Endodermal cell (in vitro differentiated cells): Measurements from ENCODE around the gene TFEC. TPM values are rescaled to one million over a fixed set of nuclear protein-coding genes. Genes with fewer than 3 reads are reported as not detected.

Source experiments
- DNase-seq: peaks from one replicate; pipeline ENCODE4 v3.0.0-alpha.2; 2017
- H3K27ac ChIP-seq: 2 replicates; pipeline ENCODE4 v1.5.1; 2013; ENCODE audit warnings: mild to moderate bottlenecking, low read depth, low read length, moderate library complexity
- H3K27me3 ChIP-seq: 2 replicates; pipeline ENCODE4 v1.6.1; 2013; ENCODE audit warnings: mild to moderate bottlenecking, low read length, moderate library complexity; ENCODE audit not compliant: insufficient read depth, control insufficient read depth, poor library complexity, severe bottlenecking
- H3K36me3 ChIP-seq: 2 replicates; pipeline ENCODE4 v1.7.0; 2013; ENCODE audit warnings: mild to moderate bottlenecking, low read length, moderate library complexity; ENCODE audit not compliant: control insufficient read depth, insufficient read depth
- H3K4me1 ChIP-seq: one replicate; pipeline ENCODE4 v1.7.0; 2013; ENCODE audit warnings: low read length; ENCODE audit not compliant: control insufficient read depth, insufficient read depth
- H3K4me3 ChIP-seq: 2 replicates; pipeline ENCODE4 v1.5.1; 2013; ENCODE audit warnings: mild to moderate bottlenecking, low read length, moderate library complexity
- H3K9ac ChIP-seq: 2 replicates; pipeline ENCODE4 v1.6.1; 2013; ENCODE audit warnings: mild to moderate bottlenecking, low read length, moderate library complexity; ENCODE audit not compliant: poor library complexity, severe bottlenecking; ENCODE audit errors: extremely low read depth
- H3K9me3 ChIP-seq: 2 replicates; pipeline ENCODE4 v1.6.1; 2013; ENCODE audit warnings: mild to moderate bottlenecking, low read length, moderate library complexity; ENCODE audit not compliant: control insufficient read depth
- H3K27ac Mint-ChIP-seq: 2 replicates; pipeline ENCODE4 v1.8.0; 2020; ENCODE audit warnings: mixed read lengths
- H3K27me3 Mint-ChIP-seq: 2 replicates; pipeline ENCODE4 v1.8.0; 2021; ENCODE audit warnings: mild to moderate bottlenecking, mixed read lengths; ENCODE audit not compliant: insufficient read depth
- H3K36me3 Mint-ChIP-seq: 2 replicates; pipeline ENCODE4 v1.8.0; 2020; ENCODE audit warnings: low read depth, mixed read lengths
- H3K4me1 Mint-ChIP-seq: 2 replicates; pipeline ENCODE4 v1.8.0; 2020; ENCODE audit warnings: mixed read lengths
- H3K4me3 Mint-ChIP-seq: 2 replicates; pipeline ENCODE4 v1.8.0; 2020; ENCODE audit warnings: mild to moderate bottlenecking, moderate library complexity, mixed read lengths
- H3K9me3 Mint-ChIP-seq: 2 replicates; pipeline ENCODE4 v1.8.0; 2020; ENCODE audit warnings: mild to moderate bottlenecking, mixed read lengths
- WGBS, 2 experiments: methylation state at CpG; one replicate each; pipeline versions ENCODE4 v1.1.5 to v1.1.7; 2013; ENCODE audit warnings: missing lambda C conversion rate in 2 of 2, mixed read lengths in 1 of 2; ENCODE audit not compliant: insufficient coverage in 1 of 2, insufficient read length in 1 of 2; 5-methylcytosine and 5-hydroxymethylcytosine counted together
- total RNA-seq, 2 donors: library from RNA; stranded (reverse); fragmentation: NEBNext Ultra II Directional in 1 of 2; extraction: Animal tissue kit (Norgen Biotek cat#: 25700) in 1 of 2; gene quantifications; 2 replicates in 1 of 2; 3 replicates in 1 of 2; pipeline ENCODE4 v1.2.1, GENCODE V29; 2021
- TF ChIP-seq, protein P1 (sequence below): fragments of 200-600 bp; sonication (generic); conservative IDR thresholded peaks from 2 replicates; pipeline ENCODE4 v1.5.0; 2021; ENCODE audit warnings: antibody characterized with exemption, mild to moderate bottlenecking

The TFEC gene
- total RNA-seq, 2 donors from 2014 or later = not detected

DNA sequence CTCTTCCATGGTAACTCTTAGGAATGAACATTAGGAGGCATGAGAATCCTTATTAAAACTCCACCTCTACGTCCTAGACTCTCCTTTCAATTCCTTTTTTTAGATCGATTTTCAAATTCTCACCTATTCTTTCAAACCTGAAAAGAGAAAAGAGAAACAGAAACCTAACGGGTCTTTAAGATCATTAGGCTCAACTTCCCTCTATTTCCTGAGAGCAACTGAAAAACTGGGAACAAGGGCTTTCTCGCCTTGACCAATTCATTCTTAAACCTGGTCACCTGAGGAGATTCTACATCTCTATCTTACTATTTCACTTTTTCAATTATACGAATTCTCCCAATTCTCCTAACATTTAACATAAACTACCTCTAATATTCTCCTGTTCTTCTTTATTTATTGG, 2.8 kb downstream of the TFEC start:
- Mint-ChIP-seq H3K27ac (no peak overlapping the region), H3K9me3 (no peaks in the 10 kb centered on the region), H3K4me1 (no peaks in the 10 kb centered on the region), H3K4me3 (no peak overlapping the region), H3K36me3 (no peaks in the 10 kb centered on the region), H3K27me3 (no peaks in the 10 kb centered on the region)
- Histone ChIP-seq H3K4me3 (no peak overlapping the region), H3K9ac (no peak overlapping the region), H3K27ac (no peak overlapping the region), H3K9me3 (no peaks in the 10 kb centered on the region), H3K27me3 (no peaks in the 10 kb centered on the region), H3K4me1 (no peaks in the 10 kb centered on the region), H3K36me3 (no peaks in the 10 kb centered on the region)
- DNase-seq = no peak
- 79 to 93% methylated on average over 4 to 5 of the region's 5 CpGs for WGBS, 2 experiments
- TF ChIP-seq, protein P1, sequence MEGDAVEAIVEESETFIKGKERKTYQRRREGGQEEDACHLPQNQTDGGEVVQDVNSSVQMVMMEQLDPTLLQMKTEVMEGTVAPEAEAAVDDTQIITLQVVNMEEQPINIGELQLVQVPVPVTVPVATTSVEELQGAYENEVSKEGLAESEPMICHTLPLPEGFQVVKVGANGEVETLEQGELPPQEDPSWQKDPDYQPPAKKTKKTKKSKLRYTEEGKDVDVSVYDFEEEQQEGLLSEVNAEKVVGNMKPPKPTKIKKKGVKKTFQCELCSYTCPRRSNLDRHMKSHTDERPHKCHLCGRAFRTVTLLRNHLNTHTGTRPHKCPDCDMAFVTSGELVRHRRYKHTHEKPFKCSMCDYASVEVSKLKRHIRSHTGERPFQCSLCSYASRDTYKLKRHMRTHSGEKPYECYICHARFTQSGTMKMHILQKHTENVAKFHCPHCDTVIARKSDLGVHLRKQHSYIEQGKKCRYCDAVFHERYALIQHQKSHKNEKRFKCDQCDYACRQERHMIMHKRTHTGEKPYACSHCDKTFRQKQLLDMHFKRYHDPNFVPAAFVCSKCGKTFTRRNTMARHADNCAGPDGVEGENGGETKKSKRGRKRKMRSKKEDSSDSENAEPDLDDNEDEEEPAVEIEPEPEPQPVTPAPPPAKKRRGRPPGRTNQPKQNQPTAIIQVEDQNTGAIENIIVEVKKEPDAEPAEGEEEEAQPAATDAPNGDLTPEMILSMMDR = no peak

DNA sequence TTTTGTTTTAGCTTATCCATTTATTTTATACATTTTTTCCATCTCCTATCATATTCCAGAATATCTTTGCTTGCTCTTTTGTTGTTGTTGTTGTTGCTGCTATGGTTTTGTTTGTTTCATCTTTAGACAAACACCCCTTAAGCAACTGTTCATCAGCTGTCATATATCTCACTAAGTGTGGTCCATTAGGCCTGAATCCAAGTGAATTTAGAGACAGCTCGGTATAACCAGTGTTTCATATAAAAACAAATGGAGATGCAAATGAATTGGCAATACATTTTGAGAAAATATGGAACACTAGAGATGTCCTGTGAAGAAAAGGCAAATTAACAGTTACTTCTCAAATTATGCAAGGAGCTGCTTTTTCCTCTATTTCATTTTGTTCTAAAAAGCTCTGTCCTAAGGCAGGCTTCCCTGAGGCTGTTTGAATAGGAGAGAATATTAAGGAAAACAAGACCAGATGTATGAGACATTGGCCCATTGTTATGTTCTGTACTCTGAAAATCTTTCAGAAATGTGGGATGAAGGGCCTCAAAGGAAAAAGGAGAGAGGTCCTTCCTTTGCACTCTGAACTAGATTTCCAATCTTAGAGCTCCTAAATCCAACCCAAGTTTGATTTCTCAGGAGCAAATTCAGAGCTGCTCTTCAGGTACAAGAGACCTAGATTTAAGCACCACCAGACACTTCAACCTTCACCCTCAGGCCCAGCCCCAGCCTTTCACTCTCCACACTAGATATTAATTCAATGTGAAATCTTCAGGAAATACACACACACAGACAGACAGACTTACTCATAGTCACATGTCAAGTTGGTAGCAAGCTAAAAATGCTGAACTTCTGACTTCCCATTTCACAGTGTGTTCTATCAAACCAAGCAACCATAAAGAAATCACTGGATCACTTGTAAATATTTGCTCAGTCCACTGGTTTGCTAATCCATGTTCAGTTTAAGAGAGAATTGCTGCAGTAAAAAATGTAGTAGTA, 5.4 kb downstream of the TFEC start:
- Histone ChIP-seq H3K4me1 (no peaks in the 10 kb centered on the region), H3K27ac (no peak overlapping the region), H3K27me3 (no peaks in the 10 kb centered on the region), H3K9me3 (no peaks in the 10 kb centered on the region), H3K36me3 (no peaks in the 10 kb centered on the region), H3K4me3 (no peak overlapping the region), H3K9ac (no peak overlapping the region)
- H3K4me3 Mint-ChIP-seq = no peak overlapping the region
- WGBS, 2 experiments = 96 to 100% methylated on average over 1 of the region's 1 CpG
- no peaks in the 10 kb centered on the region for H3K4me1 Mint-ChIP-seq
- H3K9me3 Mint-ChIP-seq = no peaks in the 10 kb centered on the region
- no peaks in the 10 kb centered on the region for H3K36me3 Mint-ChIP-seq
- H3K27me3 Mint-ChIP-seq = no peaks in the 10 kb centered on the region
- no peak overlapping the region for H3K27ac Mint-ChIP-seq
- no peak for DNase-seq
- TF ChIP-seq, protein P1 = no peak

- H3K9ac ChIP-seq = no peak overlapping the region
- H3K27ac ChIP-seq = no peak overlapping the region
- H3K4me1 Mint-ChIP-seq = no peaks in the 10 kb centered on the region
- no peaks in the 10 kb centered on the region for H3K27me3 ChIP-seq
- no peaks in the 10 kb centered on the region for H3K4me1 ChIP-seq
- WGBS, 2 experiments = 93 to 100% methylated on average over 1 to 2 of the region's 2 CpGs
- TF ChIP-seq, protein P1 = no peak
- no peaks in the 10 kb centered on the region for H3K27me3 Mint-ChIP-seq
- H3K36me3 Mint-ChIP-seq = no peaks in the 10 kb centered on the region
- H3K9me3 Mint-ChIP-seq = no peaks in the 10 kb centered on the region
- no peaks in the 10 kb centered on the region for H3K9me3 ChIP-seq
- H3K4me3 Mint-ChIP-seq = no peak overlapping the region
- no peak overlapping the region for H3K27ac Mint-ChIP-seq
- H3K36me3 ChIP-seq = no peaks in the 10 kb centered on the region
- no peak for DNase-seq
- no peak overlapping the region for H3K4me3 ChIP-seq
Observed at GRCh38 chr7:116021237-116021636, 9.3 kb downstream of the TFEC start.
